ENCODE results near the gene OR2W1.

OR2W1 gene

GRCh38 chr6:29045075-29045474, at the start of gene OR2W1:
OR2W1 (minus strand) TSS chr6:29045175; CDS start chr6:29045175, 0 bp downstream.
- no peak for DNase-seq (ENCODE audit: low spot score)

- DNase-seq (ENCODE audit: low spot score): no peak
Observed at GRCh38 chr6:29092957-29093356, 48.0 kb upstream of the OR2W1 start.

GRCh38 chr6:29087213-29087612, 42.2 kb upstream of the OR2W1 start, which contains the start of gene OR2B3:
OR2B3 (minus strand) TSS chr6:29087313; CDS start chr6:29087248, 65 bp downstream.
- no peak for DNase-seq (ENCODE audit: low spot score)

GRCh38 chr6:29082457-29082856, 37.5 kb upstream of the OR2W1 start:
- no peak for DNase-seq (ENCODE audit: low spot score)

GRCh38 chr6:29081312-29081711, 36.3 kb upstream of the OR2W1 start:
- no peak for DNase-seq (ENCODE audit: low spot score)

GRCh38 chr6:29079203-29079602, 34.2 kb upstream of the OR2W1 start:
- no peak for DNase-seq (ENCODE audit: low spot score)

- peak; percentile 47 for DNase-seq (ENCODE audit: low spot score)
Observed at GRCh38 chr6:29071831-29072723, 27.1 kb upstream of the OR2W1 start.

- DNase-seq (ENCODE audit: low spot score): no peak
Observed at GRCh38 chr6:29051680-29052079, 6.7 kb upstream of the OR2W1 start.

GRCh38 chr6:29035951-29036350, 9.0 kb downstream of the OR2W1 start:
- no peak for DNase-seq (ENCODE audit: low spot score)

- DNase-seq (ENCODE audit: low spot score): no peak
Observed at GRCh38 chr6:29028821-29029220, 16.2 kb downstream of the OR2W1 start.

GRCh38 chr6:29025927-29026585, 18.9 kb downstream of the OR2W1 start:
- no peak for DNase-seq (ENCODE audit: low spot score)

- no peak for DNase-seq (ENCODE audit: low spot score)
Observed at GRCh38 chr6:29021434-29021833, 23.5 kb downstream of the OR2W1 start.

- DNase-seq (ENCODE audit: low spot score): no peak
Observed at GRCh38 chr6:29019629-29020028, 25.3 kb downstream of the OR2W1 start.

GRCh38 chr6:29017428-29017802, 27.6 kb downstream of the OR2W1 start:
- DNase-seq (ENCODE audit: low spot score): no peak

GRCh38 chr6:29016559-29017427, 28.2 kb downstream of the OR2W1 start:
- DNase-seq (ENCODE audit: low spot score): peak; percentile 58

- DNase-seq (ENCODE audit: low spot score): no peak
Observed at GRCh38 chr6:29014729-29015608, 30.0 kb downstream of the OR2W1 start.

GRCh38 chr6:29011276-29011734, 33.7 kb downstream of the OR2W1 start:
- no peak for DNase-seq (ENCODE audit: low spot score)

- no peak for DNase-seq (ENCODE audit: low spot score)
Observed at GRCh38 chr6:29009358-29009757, 35.6 kb downstream of the OR2W1 start.

GRCh38 chr6:29008089-29008488, 36.9 kb downstream of the OR2W1 start:
- DNase-seq (ENCODE audit: low spot score): no peak

- no peak for DNase-seq (ENCODE audit: low spot score)
Observed at GRCh38 chr6:29005183-29005885, 39.6 kb downstream of the OR2W1 start, which contains the start of gene ZNF311. ZNF311 (minus strand) TSS chr6:29005315; CDS start chr6:29003954, 1,361 bp downstream.
